Astrocyte of the cerebellum (primary cell): Measurements from ENCODE around the gene SMOC2.

Source experiments
- DNase-seq: peaks from one replicate; pipeline ENCODE4 v3.0.0-alpha.2; 2011; ENCODE audit warnings: low read depth
- H3K4me3 ChIP-seq: 2 replicates; pipeline ENCODE4 v1.5.1; 2011; ENCODE audit warnings: mild to moderate bottlenecking, low read depth, low read length, moderate library complexity
- in situ Hi-C: cut with HindIII; loops from 2 replicates; pipeline ENCODE4 v1.10.0; 2017; ENCODE audit warnings: low sequenced_read_pairs
- TF ChIP-seq, protein P1 (sequence below): IDR thresholded peaks from 2 replicates; pipeline ENCODE4 v1.5.1; 2012; ENCODE audit warnings: low read length, low read depth, moderate library complexity, mild to moderate bottlenecking; ENCODE audit errors: missing control alignments

SMOC2 gene

DNA sequence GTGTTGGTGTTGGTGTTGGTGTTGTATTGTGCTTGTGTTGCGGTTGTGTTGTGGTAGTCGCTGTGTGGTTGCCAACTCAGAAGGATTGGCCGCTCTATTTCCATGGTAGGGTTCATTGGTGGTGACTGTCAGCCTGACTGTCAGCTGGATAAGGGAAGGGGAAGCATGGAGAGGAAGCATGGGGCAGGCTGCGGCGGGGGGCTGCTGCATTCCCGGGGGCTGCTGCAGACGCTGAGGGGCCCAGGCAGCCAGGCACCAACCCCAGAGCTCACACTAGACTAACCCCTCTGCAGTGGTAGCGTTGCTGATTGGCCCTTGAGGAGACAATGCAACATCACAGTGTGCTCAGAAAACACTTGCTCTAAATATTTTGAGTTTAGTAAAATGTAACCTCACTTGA is 199.2 kb downstream of the SMOC2 start:
- TF ChIP-seq, protein P1, sequence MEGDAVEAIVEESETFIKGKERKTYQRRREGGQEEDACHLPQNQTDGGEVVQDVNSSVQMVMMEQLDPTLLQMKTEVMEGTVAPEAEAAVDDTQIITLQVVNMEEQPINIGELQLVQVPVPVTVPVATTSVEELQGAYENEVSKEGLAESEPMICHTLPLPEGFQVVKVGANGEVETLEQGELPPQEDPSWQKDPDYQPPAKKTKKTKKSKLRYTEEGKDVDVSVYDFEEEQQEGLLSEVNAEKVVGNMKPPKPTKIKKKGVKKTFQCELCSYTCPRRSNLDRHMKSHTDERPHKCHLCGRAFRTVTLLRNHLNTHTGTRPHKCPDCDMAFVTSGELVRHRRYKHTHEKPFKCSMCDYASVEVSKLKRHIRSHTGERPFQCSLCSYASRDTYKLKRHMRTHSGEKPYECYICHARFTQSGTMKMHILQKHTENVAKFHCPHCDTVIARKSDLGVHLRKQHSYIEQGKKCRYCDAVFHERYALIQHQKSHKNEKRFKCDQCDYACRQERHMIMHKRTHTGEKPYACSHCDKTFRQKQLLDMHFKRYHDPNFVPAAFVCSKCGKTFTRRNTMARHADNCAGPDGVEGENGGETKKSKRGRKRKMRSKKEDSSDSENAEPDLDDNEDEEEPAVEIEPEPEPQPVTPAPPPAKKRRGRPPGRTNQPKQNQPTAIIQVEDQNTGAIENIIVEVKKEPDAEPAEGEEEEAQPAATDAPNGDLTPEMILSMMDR = no peak
- no peak overlapping the region for H3K4me3 ChIP-seq
- no peak for DNase-seq
- in situ Hi-C loops = no loop called here

DNA sequence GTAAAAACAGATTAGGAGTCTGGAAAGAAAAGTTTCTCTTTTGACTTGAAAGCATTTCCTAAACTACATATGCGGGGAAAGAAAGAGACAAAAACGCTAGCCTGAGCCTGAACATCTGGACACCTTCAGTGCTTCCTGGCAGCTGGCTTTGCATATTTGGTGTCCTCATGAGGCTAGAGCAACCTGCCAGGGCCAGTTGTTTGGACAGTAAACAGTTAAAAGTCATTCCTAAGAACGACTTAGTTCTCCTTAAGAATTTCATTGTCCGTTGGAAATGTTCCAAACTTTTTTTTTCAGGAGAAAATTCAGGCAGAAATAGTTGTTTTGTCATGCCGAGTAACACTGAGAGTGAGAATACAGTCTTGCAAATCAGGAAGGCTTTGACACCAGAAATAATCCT is 199.8 kb downstream of the SMOC2 start:
- DNase-seq = no peak
- TF ChIP-seq, protein P1 = no peak
- in situ Hi-C loops = no loop called here

DNA sequence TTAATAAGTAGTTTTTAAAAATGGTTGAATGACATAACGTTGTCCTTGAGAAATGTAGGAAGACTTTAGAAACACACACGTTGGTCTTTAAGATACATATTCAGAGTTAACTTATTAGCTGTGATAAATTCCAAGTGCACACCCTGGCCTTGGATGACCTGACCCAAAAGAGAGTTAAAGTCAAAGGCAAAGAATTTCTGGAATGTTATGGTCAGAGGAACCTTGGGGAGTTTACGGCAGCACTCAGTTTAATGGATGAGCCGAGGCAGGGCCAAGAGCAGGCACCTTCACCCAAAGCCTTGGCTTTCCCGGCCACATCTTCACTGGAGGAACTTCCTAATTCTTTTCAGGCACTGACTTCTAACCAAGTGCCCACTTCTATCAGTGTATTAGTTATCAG is 200.5 kb downstream of the SMOC2 start:
- in situ Hi-C loops = no loop called here
- no peak for DNase-seq
- TF ChIP-seq, protein P1 = no peak
- H3K4me3 ChIP-seq = no peak overlapping the region

More for the DNA sequence above, 199.8 kb downstream of the SMOC2 start:
- H3K4me3 ChIP-seq = no peak overlapping the region

DNA sequence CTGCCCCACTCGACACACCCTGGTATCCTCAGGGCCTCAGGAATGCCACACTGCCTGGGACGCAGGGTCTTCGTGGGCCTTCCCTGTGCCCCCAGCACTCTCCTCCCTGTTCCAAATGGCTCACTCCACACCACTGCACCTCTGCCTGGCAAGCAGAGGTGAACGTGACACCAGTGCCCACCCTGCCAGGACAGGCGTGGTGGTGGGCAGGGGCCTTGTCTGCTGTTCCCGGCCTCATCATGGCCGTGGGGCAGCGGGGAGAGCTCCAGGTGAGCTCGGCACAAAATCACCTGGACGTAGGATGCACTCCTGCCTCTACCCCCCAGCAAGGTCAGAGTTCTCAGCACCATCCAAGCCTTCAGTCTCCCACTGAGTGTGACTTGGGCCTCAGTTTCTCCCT is 202.4 kb downstream of the SMOC2 start:
- TF ChIP-seq, protein P1 = no peak
- in situ Hi-C loops = no loop called here

DNA sequence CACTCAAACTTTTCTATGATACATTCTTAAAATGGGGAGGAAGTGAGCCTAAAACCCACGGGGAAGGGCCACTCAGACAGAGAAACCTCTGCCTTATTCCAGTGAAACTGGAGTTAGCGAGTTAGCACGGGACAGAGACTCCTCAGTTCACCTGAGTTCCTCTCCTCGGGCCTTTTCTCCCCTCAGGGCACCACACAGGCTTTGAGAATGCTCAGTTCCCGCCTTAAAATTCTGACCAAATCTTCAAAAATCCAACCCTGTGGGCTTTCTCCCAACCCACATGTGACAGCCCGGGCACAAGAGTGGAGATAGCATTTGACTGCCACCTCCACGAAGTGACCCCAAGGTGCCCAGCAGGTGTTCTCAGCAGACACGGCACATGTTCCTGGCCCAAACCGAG is 204.3 kb downstream of the SMOC2 start:
- TF ChIP-seq, protein P1 = no peak
- in situ Hi-C loops = no loop called here
- no peak for DNase-seq
- H3K4me3 ChIP-seq = no peak overlapping the region

More for the DNA sequence above, 202.4 kb downstream of the SMOC2 start:
- DNase-seq = no peak
- H3K4me3 ChIP-seq = no peak overlapping the region

DNA sequence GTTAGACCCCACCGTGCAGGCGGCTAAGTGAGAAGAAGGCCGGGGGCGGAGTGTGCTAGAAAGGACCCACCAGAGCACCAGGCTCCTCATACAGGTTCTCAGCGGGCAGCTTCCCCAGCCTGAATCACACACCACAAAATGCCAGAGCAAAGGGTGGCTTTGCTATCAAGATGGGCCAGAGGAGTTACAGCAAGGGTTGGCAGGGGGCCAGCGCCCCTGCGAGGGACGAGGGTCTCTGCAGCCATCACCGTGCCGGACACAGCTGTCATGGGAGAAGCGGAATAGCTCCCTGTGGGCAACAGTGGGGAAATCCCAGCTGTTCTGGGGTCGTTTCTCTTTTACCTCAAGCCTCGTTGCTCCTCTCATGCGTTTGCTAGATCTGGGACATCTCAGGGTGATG is 206.3 kb downstream of the SMOC2 start:
- H3K4me3 ChIP-seq = no peak overlapping the region
- TF ChIP-seq, protein P1 = no peak
- no peak for DNase-seq
- in situ Hi-C loops = no loop called here
